ENCODE measurements around the gene OBSL1.

The OBSL1 gene

GRCh38 chr2:219540784-219541504 lies 30.4 kb downstream of the OBSL1 start:
- intact Hi-C loops (cut with DNase I) = loop anchor here (5.0 kb wide), 2 partner anchors 56 to 154 kb away; partner anchors contain the start of genes DNPEP and STK11IP
- no peak for DNase-seq

GRCh38 chr2:219539926-219540678 lies 31.2 kb downstream of the OBSL1 start:
- intact Hi-C loops (cut with DNase I) = loop anchor here (5.0 kb wide), 2 partner anchors 57 to 153 kb away; partner anchors contain the start of genes DNPEP and STK11IP
- DNase-seq = no peak

GRCh38 chr2:219538956-219539788 lies 32.2 kb downstream of the OBSL1 start:
- no peak for DNase-seq
- intact Hi-C loops (cut with DNase I) = no loop called here

- peak in 1 of 42 donors; percentile 16 for DNase-seq
- intact Hi-C loops (cut with DNase I) = no loop called here
Measured at GRCh38 chr2:219538504-219538951, 32.8 kb downstream of the OBSL1 start.

- no peak for DNase-seq
- intact Hi-C loops (cut with DNase I) = no loop called here
Measured at GRCh38 chr2:219537657-219538488, 33.5 kb downstream of the OBSL1 start.

GRCh38 chr2:219536967-219537366 lies 34.4 kb downstream of the OBSL1 start:
- no peak for DNase-seq
- intact Hi-C loops (cut with DNase I) = no loop called here

GRCh38 chr2:219536425-219536824 lies 34.9 kb downstream of the OBSL1 start:
- intact Hi-C loops (cut with DNase I) = no loop called here
- DNase-seq = no peak

GRCh38 chr2:219533930-219534661 lies 37.2 kb downstream of the OBSL1 start:
- intact Hi-C loops (cut with DNase I) = loop anchor here (5.0 kb wide), 1 partner anchor 57 kb away; no protein-coding TSS in a partner anchor
- DNase-seq = no peak

- intact Hi-C loops (cut with DNase I) = loop anchor here (5.0 kb wide), 1 partner anchor 55 kb away; no protein-coding TSS in a partner anchor
- DNase-seq = no peak
Measured at GRCh38 chr2:219532378-219532649, 39.0 kb downstream of the OBSL1 start.

GRCh38 chr2:219531639-219532377 lies 39.5 kb downstream of the OBSL1 start:
- intact Hi-C loops (cut with DNase I) = loop anchor here (5.0 kb wide), 1 partner anchor 55 kb away; no protein-coding TSS in a partner anchor
- no peak for DNase-seq

- DNase-seq = peak; percentile 70 to 96 (median 90)
Measured at GRCh38 chr2:219530048-219530963, 41.0 kb downstream of the OBSL1 start.

GRCh38 chr2:219527472-219527871 lies 43.9 kb downstream of the OBSL1 start:
- DNase-seq = no peak
- intact Hi-C loops (cut with DNase I) = loop anchor here (5.0 kb wide), 1 partner anchor 120 kb away; no protein-coding TSS in a partner anchor

More at GRCh38 chr2:219530048-219530963, 41.0 kb downstream of the OBSL1 start:
- intact Hi-C loops (cut with DNase I) = loop anchor here (5.0 kb wide), 1 partner anchor 53 kb away; no protein-coding TSS in a partner anchor

GRCh38 chr2:219527076-219527394 lies 44.3 kb downstream of the OBSL1 start:
- no peak for DNase-seq
- intact Hi-C loops (cut with DNase I) = loop anchor here (5.0 kb wide), 1 partner anchor 120 kb away; no protein-coding TSS in a partner anchor

- intact Hi-C loops (cut with DNase I) = loop anchor here (5.0 kb wide), 1 partner anchor 119 kb away; no protein-coding TSS in a partner anchor
Measured at GRCh38 chr2:219526320-219527075, 44.8 kb downstream of the OBSL1 start.

GRCh38 chr2:219525533-219526232 lies 45.7 kb downstream of the OBSL1 start:
- intact Hi-C loops (cut with DNase I) = loop anchor here (5.0 kb wide), 1 partner anchor 118 kb away; no protein-coding TSS in a partner anchor
- no peak for DNase-seq

More at GRCh38 chr2:219526320-219527075, 44.8 kb downstream of the OBSL1 start:
- DNase-seq = no peak
